GM23248 (cell line): Measurements from ENCODE around the gene FRK.

Experiments used
- EZH2 ChIP-seq: fragments of 200-600 bp; sonication (generic); IDR thresholded peaks from 2 replicates; pipeline ENCODE4 v1.6.1; 2018; ENCODE audit warnings: antibody characterized with exemption, mild to moderate bottlenecking; ENCODE audit not compliant: insufficient read depth, poor library complexity, severe bottlenecking
- EZH2phosphoT487 ChIP-seq: fragments of 200-600 bp; sonication (generic); IDR thresholded peaks from 2 replicates; pipeline ENCODE4 v1.6.1; 2018; ENCODE audit warnings: antibody characterized with exemption, moderate library complexity, mild to moderate bottlenecking, low read depth; ENCODE audit not compliant: insufficient read depth

- no peak for TF ChIP-seq EZH2
- no peak for TF ChIP-seq EZH2phosphoT487
These were observed 9.4 kb downstream of the FRK start for GRCh38 chr6:116051244-116051643.
